ENCODE data around the gene PFN4.

- TF ChIP-seq POLR2A (IDR thresholded peaks at IDR 0.05) (no peak), CTCF (IDR thresholded peaks at IDR 0.05) (no peak)
Observed at GRCh38 chr2:24158131-24158530, 35.0 kb upstream of the PFN4 start.

Data from Peyer's patch (tissue), 4 donors.